ENCODE results near the gene EFCAB7.
"Not testable (repeated sequence)": the region's sequence is repeated elsewhere in the genome, so short reads cannot be mapped to it uniquely, and the experiment has no call there.

Gene EFCAB7

DNA sequence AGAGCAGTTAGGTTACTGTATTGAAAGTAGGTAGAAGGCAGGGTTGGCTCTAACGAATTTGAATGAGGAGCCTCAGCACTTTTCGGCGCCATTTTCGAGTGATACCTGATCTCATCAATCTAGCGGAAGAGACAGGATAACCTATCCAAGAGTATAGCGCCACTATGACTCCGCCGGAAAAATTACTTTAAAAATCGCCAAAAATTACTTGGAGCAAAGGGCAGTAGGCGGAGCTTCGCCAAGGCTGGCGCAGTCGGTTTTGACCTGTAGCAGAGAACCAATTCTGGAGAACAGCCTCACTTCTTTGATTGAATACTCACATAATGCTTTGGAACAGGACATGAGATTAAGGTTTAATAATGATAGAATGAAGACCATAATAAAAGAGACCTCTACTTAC, 25.6 kb downstream of the EFCAB7 start:
- no peak for DNase-seq (ENCODE audit: low read depth)

DNA sequence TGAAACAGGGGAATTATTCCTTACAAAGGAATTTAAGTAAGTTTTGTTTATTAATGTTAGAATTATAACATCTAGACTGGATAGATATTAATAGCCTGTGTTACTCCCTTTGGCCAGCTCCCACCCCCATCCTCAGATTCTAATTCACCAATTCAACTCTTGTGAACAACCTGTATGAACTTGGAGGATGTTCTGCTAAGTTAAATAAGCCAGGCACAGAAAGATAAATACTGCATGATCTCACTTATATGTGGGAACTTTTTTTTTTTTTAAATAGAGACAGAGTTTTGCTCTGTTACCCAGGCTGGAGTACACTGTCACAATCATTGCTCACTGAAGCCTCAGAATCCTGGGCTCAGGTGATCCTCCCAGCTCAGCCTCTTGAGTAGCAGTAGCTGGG, 32.2 kb downstream of the EFCAB7 start:
- DNase-seq (ENCODE audit: low read depth) = no peak

DNA sequence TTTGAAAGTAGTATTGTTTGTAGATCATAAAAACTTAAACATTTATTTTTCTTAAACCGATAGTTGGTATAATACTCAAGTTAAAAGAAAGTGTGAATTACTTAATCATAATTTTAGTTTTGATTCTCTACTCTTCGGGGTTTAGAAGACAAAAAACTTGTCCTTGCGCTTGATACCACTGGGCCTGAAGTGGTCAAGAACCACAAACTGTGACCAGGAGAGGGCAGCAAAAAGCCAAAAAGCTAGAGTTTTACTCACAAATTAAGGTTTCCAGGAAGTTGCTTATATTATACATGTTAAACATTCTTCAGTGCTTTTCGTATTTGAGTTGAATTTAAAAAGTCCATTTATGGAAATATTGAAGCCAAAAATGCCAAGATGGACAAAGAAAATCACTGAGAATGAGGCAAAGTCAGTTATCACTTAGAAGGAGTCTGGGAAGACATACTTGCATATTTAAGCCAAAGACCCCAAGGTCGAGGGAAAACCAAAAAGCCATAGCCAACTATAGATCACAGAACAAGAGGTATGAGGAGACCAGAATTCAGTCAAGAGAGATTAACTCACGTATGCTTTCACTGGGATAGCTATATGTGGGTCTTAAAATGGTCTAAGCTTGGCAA, 34.2 kb downstream of the EFCAB7 start:
- DNase-seq (ENCODE audit: low read depth) = no peak

DNA sequence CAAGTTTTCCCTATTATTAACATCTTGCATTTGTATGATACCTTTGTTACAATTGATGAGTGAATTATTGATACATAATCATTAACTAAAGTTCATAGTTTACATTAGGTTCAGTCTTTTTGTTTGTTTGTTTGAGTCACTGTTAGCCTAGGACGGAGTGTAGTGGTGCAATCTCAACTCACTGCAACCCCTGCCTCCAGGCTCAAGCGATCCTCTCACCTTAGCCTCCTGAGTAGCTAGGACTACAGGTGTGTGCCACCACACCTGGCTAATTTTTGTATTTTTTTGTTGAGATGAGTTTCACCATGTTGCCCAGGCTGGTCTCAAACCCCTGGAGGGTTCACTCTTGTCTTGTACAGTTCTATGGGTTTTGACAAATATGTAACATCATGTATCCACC, 36.0 kb downstream of the EFCAB7 start:
- DNase-seq (ENCODE audit: low read depth) = no peak

DNA sequence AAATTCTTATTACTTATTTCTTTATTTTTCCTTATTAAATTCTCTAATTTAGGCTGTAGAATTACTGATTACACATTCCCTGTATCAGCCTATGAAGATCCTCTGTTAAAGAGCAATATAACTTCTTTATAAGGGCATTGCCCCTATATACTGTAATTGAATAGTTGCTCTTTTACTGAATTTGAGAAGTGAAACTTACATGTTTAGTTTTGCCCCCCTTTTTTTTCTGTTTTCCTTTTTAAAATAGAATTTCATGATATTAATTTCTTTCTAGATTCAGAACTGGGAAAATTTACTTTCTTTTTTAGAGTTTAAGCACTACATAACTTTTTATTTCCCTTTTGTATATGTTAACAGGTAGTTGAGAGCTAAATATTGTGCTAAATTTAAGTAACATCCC, 40.4 kb downstream of the EFCAB7 start:
- no peak for DNase-seq (ENCODE audit: low read depth)

DNA sequence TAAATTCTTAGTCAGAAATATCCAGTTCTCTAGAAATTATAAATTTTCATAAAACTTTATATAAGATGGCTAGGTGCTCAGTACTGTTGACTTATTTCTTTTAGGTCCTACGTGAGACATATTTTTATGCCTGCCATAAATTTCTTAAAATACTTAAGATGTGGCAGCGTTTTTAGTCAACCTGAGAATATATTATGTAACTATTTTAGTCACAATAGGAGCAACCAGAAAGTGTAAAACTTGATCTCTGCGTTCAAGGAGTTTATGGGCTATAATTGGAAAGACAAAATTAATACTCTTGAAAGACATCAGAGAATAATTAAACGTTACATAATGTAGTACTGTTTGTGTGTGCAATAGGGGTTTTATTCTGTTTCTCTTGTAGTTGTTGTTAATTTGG, 45.7 kb downstream of the EFCAB7 start:
- DNase-seq (ENCODE audit: low read depth) = no peak

DNA sequence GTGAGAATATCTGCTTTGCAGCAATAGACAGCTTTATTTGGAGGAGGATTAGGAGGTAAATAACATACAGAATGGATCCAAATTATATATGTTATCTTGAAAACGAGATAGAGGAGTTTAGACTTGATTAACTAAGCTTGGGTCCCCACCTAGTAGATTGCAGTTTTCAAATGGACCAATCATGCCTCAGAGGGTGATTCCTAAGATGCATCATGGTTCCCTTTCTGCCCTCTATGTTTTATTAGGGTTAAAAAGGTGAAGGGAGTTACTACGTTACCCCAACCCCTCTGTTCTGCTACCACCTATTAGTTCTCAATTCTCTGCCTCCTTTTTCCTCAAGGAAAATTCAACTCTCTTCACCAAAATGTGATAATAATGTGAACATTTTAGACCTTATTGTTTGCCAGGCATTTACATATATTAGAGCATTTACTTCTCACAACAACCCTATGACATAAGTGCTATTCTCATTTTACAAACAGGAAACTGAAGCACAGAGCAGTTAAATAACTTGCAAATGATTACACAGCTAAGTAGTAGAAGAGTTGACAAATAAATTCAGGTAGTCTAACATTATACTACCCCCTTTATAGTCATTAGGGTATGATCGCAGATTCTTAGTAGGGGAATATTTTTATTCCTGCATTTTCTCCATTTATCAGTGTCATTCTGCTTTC, 46.5 kb downstream of the EFCAB7 start:
- DNase-seq (ENCODE audit: low read depth) = no peak

DNA sequence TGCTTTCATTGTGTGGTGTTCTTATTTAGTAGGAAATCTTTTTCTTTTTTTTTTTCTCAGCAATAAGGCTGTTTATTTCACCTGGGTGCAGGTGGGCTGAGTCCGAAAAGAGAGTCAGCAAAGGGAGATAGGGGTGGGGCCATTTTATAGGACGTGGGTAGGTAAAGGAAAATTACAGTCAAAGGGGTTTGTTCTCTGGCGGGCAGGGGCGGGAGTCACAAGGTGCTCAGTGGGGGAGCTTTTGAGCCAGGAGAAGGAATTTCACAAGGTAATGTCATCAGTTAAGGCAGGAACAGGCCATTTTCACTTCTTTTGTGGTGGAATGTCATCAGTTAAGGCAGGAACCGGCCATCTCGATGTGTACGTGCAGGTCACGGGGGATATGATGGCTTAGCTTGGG, 49.4 kb downstream of the EFCAB7 start:
- not testable (repeated sequence) for DNase-seq (ENCODE audit: low read depth)

DNA sequence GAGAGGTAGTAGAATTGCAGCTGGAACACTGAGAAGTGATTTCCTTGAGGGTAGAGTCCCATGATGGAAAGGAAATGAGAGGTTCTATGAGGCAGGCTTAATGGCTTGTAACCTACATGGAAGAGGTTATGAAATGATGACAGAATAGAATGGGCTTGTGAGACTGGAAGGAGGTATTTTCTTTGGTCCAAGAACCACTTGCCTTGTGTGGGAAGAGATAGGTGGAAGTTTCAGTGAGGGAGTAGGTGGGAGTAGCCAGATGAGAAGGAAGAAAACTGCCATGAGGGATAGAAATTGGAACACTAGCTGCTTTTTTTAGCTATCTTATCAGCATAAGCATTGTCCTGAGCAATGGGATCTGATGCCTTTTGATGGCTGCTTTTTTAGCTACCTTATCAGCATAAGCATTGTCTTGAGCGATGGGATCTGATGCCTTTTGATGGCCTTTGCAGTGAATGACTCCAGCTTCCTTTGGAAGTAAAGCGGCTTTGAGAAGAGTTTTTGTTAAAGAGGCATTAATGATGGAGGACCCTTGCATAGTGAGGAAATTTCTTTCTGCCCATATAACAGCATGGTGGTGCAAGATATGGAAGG, 51.0 kb downstream of the EFCAB7 start:
- not testable (repeated sequence) for DNase-seq (ENCODE audit: low read depth)

DNA sequence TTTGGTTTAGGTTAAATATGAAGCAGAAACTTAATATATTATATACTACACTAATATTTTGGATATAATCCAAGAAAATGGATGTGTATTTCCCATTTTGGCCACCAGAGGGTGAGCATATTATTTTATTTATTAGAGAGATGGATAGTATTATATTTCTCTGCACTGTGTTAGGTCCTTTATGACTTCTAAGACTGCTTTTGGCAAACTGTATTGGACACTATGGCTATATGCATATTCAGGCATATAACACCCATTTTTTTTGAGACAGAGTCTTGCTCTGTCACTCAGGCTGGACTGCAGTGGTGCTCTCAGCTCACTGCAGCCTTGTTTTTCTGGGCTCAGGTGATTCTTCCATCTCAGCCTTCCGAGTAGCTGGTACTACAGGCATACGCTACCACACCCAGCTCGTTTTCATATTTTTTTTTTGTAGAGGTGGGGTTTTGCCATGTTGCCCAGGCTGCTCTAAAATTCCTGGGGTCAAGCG, 52.1 kb downstream of the EFCAB7 start:
- DNase-seq (ENCODE audit: low read depth) = peak; percentile 12

DNA sequence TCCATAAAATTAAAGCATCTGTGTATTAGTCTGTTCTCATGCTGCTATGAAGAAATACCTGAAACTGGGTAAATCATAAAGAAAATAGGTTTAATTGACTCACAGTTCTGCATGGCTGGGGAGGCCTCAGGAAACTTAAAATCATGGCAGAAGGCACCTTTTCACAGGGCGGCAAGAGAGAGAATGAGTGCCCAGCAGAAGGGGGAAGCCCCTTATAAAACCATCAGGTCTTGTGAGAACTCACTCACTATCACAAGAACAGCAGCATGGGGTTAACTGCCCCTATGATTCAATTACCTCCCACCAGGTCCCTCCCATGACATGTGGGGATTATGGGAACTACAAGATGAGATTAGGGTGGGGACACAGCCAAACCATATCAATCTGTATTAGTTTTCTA, 63.0 kb downstream of the EFCAB7 start:
- DNase-seq (ENCODE audit: low read depth) = not testable (repeated sequence)

DNA sequence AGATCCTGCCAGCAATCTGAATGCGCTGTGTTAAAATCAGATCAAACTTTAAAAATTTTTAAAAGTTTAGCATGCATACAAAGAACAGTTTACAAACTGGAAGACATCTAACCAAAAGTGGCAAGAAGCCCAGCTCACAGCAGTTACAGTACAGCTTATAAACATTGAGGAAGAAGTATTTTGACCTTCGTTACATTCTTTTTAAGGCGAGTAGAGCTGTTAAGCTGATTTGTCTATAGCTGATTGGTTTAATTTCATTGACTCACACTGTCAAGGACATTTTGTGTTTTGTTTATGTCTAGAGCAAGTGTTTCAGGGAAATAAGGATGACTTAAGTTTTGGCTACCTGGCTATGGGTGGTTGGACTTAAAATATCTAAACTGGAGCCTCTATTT, 66.8 kb downstream of the EFCAB7 start:
- DNase-seq (ENCODE audit: low read depth) = no peak

DNA sequence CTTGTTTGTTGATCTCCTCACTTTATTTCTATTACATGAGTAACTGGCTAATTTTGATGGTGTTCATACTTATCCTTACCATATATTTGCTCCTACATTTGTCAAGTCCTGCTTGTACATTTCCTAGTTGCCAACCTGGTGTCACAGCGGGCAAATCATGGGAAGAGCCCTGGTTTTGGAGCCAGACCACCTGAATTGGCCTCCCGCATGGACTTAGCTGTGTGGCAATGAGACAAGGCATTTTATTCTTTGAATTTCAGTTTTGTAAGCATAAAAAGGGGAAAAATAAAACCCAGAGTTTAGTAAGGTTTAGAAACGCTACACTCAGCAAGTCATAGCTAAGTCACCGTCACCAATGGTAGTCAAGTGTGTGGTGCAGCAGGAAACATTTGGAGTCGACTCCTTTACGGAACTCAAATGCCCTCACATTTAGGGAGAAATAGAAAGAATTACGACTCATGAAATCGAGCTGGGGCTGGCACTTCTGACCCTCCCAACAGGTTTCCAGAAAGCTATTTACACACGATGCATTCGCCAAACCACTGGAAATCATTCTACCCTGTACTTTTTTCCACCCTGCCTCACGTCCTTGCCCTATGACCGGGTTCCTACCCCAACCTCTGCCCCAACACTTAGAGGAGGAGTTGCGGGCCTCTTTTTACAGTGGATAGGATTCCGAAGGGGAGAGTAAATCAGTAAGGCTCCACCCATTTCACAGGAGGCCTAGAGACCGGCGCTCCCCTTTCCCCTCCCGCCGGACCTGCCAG, 69.4 kb downstream of the EFCAB7 start:
- no peak for DNase-seq (ENCODE audit: low read depth)

DNA sequence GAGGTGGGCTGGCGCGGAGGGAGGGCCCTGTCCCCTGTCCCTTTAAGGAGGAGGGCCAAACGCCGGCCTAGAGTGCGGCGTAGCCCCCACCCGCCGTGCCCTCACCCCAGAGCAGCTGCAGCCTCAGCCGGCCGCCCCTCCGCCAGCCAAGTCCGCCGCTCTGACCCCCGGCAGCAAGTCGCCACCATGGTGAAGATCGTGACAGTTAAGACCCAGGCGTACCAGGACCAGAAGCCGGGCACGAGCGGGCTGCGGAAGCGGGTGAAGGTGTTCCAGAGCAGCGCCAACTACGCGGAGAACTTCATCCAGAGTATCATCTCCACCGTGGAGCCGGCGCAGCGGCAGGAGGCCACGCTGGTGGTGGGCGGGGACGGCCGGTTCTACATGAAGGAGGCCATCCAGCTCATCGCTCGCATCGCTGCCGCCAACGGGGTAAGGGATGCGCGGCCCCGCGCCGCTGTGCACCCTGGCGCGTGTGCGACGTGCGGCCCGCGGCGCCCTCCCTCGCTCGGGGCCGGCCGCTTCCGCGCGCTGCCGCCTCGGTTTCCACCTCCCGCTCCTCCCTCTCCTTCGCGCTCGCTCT, 70.1 kb downstream of the EFCAB7 start, which contains the start of gene PGM1:
Gene PGM1 (plus strand): TSS at position 109 of the 583 bp plus-strand sequence. CDS start 78 bp downstream, at position 187.
- peak; percentile 51 for DNase-seq (ENCODE audit: low read depth)

DNA sequence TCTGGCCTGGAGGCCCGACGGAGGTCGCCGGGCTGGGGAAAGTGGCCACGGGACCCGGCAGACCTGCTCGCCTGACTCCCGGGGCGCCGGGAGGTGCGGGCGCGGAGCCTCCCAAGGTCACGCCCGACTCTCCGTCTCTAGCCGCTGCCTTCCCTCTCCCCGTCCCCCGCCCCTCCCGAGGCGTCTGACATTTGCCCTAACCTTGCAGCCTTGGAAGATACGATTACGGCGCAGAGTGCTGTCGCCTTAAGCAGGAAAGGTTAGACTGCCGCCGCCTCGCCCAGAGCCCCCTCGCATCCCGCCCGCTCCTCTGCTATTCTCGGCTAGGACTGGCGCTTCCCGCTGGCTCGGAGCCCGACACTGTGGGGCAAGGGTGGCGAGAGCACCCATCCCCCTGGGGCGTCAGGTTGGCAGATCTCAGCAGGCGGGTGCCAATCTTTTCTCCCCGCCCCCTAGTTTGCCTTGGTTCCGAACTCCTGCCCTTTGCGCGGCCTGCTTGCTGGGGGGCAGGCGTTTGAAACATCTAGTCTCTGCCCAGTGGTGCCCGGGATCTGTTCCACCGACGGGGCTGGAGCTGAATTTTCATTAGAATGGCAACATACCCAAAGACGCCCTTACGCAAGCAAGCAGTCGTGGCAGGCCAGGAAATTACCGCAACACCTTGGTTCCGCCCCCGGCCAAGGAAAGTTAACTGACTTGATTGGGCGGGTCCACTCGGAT, 70.7 kb downstream of the EFCAB7 start:
- no peak for DNase-seq (ENCODE audit: low read depth)

DNA sequence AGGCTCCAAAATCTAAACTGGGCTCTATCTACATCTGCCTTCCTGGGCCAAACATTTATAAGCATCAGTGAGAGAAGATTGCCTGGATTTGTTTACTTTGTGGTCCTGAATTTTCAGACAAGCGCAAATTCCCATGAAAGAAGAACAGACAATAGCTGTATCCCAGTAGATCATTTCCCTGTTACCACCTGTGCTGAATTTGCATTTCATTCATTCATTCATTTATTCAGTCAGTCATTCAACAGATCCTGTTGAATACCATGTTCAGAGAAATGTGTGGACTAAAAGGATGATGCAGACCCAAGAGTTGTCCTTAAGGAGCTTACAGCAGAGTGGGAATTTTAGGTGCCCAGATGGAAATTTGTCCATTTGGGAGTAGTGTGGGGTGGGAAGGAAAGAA, 72.1 kb downstream of the EFCAB7 start:
- no peak for DNase-seq (ENCODE audit: low read depth)

DNA sequence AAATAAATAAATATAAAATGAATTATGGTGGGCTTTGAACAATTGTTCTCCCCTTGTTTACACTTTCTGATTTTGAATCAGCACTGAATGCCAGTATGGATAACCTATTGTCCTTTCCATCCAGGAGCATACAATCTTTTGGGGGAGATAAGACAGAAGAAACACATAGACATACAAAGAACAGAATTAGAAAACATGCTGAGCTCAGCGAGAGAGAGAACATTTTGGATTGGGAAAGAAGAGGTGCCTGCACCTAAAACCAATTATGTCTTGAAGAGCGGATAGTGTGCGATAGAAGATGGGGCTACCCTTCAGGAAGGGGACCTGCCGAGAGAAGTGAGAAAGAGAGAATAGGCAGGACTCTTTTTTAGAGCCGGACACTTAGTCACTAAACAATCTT, 76.5 kb downstream of the EFCAB7 start:
- no peak for DNase-seq (ENCODE audit: low read depth)

DNA sequence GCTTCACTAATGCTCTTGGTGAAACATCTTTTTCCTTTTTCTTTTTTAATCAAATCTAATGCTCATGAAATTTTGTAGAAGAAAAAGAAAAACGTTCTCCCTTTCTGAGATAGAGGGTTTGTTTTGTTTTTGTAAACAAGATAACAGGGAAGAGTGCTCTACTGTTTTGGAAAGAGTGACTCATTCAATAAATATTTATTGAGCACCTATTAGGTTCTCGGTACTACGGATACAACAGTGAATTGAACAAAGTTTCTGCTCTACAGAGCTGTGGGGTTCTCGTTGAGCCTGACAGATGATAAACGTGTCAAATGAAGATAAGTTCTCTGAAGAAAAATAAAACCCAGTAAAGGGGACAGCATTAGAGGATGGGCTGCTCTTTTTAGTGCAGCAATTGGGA, 76.9 kb downstream of the EFCAB7 start:
- no peak for DNase-seq (ENCODE audit: low read depth)

DNA sequence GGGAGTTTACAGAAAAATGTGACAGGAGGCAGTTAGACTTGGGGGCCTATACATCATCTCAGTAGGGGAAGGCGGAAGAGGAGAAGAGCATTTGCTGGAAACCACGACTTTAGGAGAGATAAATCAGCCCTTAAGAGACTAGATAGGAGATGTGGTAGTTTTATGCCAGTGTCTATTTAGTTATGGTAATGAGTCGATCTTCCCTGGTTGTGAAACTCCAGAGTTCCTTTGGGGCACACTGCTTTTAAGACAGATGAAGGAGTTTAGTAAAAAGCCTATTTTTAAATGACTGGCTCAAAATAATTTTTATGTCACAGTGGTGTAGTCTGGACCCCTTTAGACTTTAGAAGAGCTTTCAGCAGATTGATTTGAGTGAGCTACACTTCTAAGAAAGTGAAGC, 77.7 kb downstream of the EFCAB7 start:
- DNase-seq (ENCODE audit: low read depth) = no peak

DNA sequence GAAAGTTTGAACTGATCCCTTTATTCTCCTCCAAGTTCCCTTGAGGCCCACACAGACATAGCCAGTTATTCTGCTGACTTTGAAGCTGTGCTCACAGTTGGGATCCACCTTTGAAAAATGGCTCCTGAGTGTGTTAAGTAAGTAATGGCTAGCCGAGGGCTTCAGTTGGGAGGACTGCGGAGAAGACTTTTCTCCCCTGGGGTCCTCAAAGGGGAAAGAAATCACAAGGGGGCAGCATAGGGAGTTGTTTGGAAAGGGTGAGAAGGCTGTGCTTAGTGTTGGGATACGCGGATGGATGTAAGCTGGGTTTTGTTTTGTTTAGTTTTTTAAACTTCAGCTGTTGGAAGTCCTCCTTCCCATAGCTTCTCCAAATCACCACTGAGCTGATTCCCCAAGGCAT, 78.1 kb downstream of the EFCAB7 start:
- no peak for DNase-seq (ENCODE audit: low read depth)

DNA sequence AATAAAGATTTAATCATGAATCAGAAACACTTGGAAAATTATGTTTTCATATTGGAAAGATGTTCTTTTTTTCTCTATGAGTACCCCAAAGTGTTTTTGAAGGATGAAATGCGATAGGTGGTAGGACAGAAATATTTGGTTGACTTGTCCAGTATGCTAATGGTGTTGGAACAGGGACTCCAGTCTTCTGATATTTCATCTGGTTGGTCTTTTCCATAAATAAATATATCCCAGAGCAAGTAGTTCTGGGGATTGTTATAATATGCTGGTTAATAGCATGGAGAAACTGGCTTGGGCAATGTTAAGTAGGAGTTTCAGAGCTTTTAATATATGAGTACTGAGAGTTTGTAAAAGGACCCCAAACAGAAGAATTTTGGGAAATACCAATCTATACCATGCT, 78.6 kb downstream of the EFCAB7 start:
- DNase-seq (ENCODE audit: low read depth) = no peak

DNA sequence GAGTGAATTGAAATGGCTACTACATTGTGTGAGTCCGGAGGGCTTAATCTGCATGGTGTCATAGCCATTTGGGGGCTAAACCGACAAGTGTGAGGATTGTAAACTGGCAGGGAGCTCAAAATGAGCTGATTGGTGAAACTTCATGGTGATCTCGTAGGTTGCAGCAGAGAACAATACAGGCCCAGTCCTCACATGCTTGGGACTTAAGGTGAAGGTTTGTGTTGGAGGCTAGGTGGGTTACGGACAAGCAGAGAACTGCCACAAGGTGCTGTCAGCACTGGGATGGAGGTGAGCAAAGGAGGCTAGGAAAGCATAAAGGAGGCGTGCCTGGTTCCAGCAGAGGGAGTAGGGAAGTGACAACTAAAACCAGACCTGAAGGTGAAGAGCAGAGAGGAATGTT, 79.3 kb downstream of the EFCAB7 start:
- DNase-seq (ENCODE audit: low read depth) = no peak

All from GM04504 (cell line).